Measurements from ENCODE around the gene NUP214.

DNA sequence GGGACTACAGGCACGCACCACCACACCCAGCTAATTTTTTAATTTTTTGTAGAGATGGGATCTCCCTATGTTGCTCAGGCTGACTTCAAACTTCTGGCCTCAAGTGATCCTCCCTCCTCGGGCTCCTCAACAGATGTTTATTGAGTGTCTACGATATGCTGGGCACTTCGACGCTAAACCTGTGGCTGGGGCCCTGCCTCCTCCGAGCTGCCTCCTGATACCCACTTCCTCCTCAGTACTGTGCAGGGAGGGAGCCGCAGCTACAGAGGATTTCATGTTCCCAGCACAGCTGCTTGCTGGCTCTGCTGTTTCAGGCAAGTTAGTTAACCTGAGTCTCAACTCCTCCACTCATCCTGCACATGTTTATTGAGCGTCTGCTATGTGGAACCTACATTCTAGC is 19.4 kb upstream of the NUP214 start:
- TF ChIP-seq CTCF (conservative IDR thresholded peaks at IDR 0.05; ENCODE audit: low read depth, low read length) (no peak), POLR2A (IDR thresholded peaks at IDR 0.05; ENCODE audit: low read depth, low read length) (no peak), NFE2L2 (IDR thresholded peaks at IDR 0.05; ENCODE audit: low read depth, low read length) (no peak), RAD21 (IDR thresholded peaks at IDR 0.05; ENCODE audit: low read length) (no peak), FOS (IDR thresholded peaks at IDR 0.05; ENCODE audit: low read depth, low read length) (no peak), BHLHE40 (IDR thresholded peaks at IDR 0.05; ENCODE audit: low read depth, low read length) (no peak), SMC3 (IDR thresholded peaks at IDR 0.05; ENCODE audit: low read depth, low read length) (no peak), CHD1 (IDR thresholded peaks at IDR 0.05; ENCODE audit: low read depth, low read length) (no peak)
